Measurements from ENCODE around the gene CDR2L. TPM values are rescaled to one million over a fixed set of nuclear protein-coding genes. Genes with fewer than 3 reads are reported as not detected.
"Not testable (repeated sequence)": the region's sequence is repeated elsewhere in the genome, so short reads cannot be mapped to it uniquely, and the experiment has no call there.

The CDR2L gene
- total and polyA plus RNA-seq, 9 donors, result 2.1 to 19.2 (median 5.2) TPM

DNA sequence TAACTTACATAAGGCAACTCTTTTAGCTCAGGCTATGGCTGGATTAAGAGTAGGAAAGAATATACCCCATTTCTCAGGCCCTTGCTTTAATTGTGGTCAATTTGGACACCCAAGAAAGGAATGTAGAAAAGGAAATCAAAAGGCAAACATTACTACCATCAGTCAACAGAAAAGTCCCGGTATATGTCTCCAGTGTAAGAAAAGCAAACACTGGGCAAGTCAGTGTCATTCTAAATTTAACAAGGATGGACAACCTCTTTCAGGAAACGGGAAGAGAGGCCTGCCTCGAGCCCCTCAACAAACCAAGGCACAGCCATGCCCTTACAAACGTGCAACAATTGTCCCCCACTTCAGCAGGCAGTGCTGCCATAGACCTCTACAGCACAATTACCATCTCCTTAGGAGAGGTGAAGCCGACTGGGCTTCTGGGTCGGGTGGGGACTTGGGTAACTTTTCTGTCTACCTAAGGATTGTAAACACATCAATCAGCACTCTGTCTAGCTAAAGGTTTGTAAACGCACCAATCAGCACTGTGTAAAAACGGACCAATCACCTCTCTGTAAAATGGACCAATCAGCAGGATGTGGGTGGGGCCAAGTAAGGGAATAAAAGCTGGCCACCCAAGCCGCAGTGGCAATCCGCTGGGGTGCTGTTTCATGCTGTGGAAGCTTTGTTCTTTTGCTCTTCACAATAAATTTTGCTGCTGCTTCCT, 37.4 kb downstream of the CDR2L start:
- 87 to 89% (median 88%) methylated on average over 10 of the region's 10 CpGs for WGBS, 3 donors
- intact Hi-C loops (cut with DNase I), result no loop called here
- DNase-seq, result no peak
- Histone ChIP-seq H3K27ac (no peak overlapping the region), H3K9me3 (no peaks in the 10 kb centered on the region), H3K27me3 (no peaks in the 10 kb centered on the region), H3K4me3 (no peak overlapping the region), H3K36me3 (no peaks in the 10 kb centered on the region), H3K4me1 (ENCODE audit: insufficient read depth) (no peaks in the 10 kb centered on the region)
- TF ChIP-seq POLR2A (IDR thresholded peaks at IDR 0.05) (no peak), EP300 (IDR thresholded peaks at IDR 0.05) (no peak)
- TF ChIP-seq, protein P1, sequence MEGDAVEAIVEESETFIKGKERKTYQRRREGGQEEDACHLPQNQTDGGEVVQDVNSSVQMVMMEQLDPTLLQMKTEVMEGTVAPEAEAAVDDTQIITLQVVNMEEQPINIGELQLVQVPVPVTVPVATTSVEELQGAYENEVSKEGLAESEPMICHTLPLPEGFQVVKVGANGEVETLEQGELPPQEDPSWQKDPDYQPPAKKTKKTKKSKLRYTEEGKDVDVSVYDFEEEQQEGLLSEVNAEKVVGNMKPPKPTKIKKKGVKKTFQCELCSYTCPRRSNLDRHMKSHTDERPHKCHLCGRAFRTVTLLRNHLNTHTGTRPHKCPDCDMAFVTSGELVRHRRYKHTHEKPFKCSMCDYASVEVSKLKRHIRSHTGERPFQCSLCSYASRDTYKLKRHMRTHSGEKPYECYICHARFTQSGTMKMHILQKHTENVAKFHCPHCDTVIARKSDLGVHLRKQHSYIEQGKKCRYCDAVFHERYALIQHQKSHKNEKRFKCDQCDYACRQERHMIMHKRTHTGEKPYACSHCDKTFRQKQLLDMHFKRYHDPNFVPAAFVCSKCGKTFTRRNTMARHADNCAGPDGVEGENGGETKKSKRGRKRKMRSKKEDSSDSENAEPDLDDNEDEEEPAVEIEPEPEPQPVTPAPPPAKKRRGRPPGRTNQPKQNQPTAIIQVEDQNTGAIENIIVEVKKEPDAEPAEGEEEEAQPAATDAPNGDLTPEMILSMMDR (IDR thresholded peaks at IDR 0.05), result no peak

DNA sequence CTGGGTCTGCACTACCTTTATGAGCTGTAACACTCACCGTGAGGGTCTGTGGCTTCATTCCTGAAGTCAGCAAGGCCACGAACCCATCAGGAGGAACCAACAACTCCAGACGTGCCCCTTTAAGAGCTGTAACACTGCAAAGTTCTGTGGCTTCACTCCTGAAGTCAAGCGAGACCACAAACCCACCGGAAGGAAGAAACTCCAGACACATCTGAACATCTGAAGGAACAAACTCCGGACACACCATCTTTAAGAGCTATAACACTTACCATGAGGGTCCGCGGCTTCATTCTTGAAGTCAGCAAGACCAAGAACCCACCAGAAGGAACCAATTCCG, 37.9 kb downstream of the CDR2L start:
- 88 to 95% (median 90%) methylated on average over 9 of the region's 9 CpGs for WGBS, 3 donors
- H3K4me1 ChIP-seq (ENCODE audit: insufficient read depth); H3K27ac ChIP-seq; H3K27me3 ChIP-seq; H3K9me3 ChIP-seq; DNase-seq; H3K36me3 ChIP-seq; intact Hi-C loops (cut with DNase I); H3K4me3 ChIP-seq: not testable (repeated sequence)

DNA sequence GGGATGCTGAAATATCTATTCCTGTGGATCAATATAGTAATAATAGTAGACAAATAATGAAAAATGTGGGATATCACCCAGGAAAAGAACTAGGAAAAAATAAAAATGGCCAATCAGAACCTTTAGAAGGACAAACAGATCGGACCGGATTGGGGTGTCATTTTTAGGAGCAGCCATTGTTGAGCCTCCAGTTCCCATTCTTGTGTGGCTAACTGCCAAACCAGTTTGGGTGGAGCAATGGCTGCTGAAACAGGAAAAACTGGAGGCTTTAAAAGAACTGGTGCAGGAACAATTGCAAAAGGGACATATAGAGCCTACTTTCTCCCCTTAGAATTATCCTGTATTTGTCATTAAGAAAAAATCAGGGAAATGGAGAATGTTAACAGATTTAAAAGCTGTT, 39.2 kb downstream of the CDR2L start:
- H3K27me3 ChIP-seq; DNase-seq; H3K4me3 ChIP-seq; H3K27ac ChIP-seq; intact Hi-C loops (cut with DNase I); H3K36me3 ChIP-seq; H3K4me1 ChIP-seq (ENCODE audit: insufficient read depth); H3K9me3 ChIP-seq: not testable (repeated sequence)
- WGBS, 3 donors, result 88 to 97% (median 92%) methylated on average over 2 of the region's 2 CpGs

DNA sequence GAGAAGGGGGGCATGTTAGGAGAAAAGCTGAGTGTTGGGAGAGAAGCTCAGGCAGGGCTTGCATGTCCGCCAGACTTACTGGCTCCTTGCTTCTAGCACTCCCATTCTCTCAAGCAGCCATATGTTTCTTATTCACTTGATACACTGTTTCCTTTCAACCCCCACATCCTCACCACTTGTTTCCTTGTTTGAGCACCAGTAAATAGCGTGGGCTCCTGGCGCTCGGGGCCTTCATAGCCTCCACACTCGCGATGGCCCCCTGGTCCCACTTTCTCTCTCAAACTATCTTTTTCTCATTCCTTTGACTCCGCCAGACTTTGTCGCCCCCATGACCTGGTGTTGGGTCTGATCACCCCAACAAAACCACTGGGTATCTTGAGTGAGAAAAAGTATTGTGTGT, 42.7 kb downstream of the CDR2L start:
- Histone ChIP-seq H3K9me3 (no peaks in the 10 kb centered on the region), H3K4me1 (ENCODE audit: insufficient read depth) (no peaks in the 10 kb centered on the region), H3K27ac (no peak overlapping the region), H3K27me3 (no peaks in the 10 kb centered on the region), H3K36me3 (no peaks in the 10 kb centered on the region), H3K4me3 (no peak overlapping the region)
- WGBS, 3 donors, result 87 to 94% (median 90%) methylated on average over 8 of the region's 8 CpGs
- TF ChIP-seq, protein P1 (IDR thresholded peaks at IDR 0.05), result no peak
- TF ChIP-seq POLR2A (IDR thresholded peaks at IDR 0.05), result no peak
- no peak for DNase-seq
- intact Hi-C loops (cut with DNase I), result loop anchor here in 1 of 4 donors (10.0 kb wide), 1 partner anchor 45 kb away; the partner anchor contains the start of gene CDR2L

DNA sequence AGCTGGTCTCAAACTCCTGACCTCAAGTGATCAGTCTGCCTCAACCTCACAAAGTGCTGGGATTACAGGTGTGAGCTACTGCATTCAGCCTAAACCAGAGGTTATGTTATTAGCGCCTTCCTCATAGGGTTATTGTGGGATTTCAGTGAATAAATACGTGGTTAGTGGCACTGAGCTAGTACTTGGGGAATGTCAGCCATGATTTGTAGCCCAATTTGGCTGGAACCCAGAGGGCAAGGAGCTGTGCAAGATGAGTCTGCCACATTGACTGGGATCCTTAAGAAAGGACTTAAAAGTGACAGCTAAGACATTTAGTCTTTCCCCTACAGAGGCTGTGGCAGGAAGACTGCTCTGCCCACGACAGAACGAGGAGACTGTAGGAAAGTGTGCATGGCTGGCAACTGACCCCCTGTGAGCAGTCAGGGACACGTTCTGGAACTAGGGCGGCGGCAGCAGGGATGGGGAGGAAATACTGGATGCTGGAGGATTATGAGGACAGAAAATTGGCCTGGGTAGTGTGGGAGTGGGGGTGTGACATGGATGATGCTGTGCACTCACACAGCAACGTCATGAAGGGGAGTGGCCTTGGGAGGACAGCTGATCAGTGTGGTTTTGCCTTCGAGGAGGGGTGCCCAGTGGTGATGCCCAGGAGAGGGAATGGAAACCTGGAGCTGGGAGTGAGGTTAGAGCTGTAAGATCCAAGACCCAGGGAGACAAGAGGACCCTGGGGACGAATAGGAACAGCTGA, 44.7 kb downstream of the CDR2L start:
- peak; percentile 73 to 88 (median 76) for DNase-seq
- WGBS, 3 donors, result 7 to 10% (median 9%) methylated on average over 10 of the region's 10 CpGs
- TF ChIP-seq, protein P1 (IDR thresholded peaks at IDR 0.05), result no peak
- no peak for TF ChIP-seq POLR2A (IDR thresholded peaks at IDR 0.05)
- no peak for TF ChIP-seq EP300 (IDR thresholded peaks at IDR 0.05)
- Histone ChIP-seq H3K9me3 (no peaks in the 10 kb centered on the region), H3K36me3 (no peaks in the 10 kb centered on the region), H3K27me3 (no peaks in the 10 kb centered on the region), H3K4me3 (peak overlapping the region; percentile 78), H3K27ac (peak overlapping the region in 1 of 2 donors; percentile 41), H3K4me1 (ENCODE audit: insufficient read depth) (peaks cover 2% of the 10 kb centered on the region)
- intact Hi-C loops (cut with DNase I), result loop anchor here in 1 of 4 donors (10.0 kb wide), 1 partner anchor 47 kb away; the partner anchor contains the start of gene CDR2L

Measured in ovary (tissue), 9 donors.